HUDEP-2 (cell line): ENCODE measurements around the gene PSMG3.

Experiments used
- DNase-seq, 76 experiments: peaks; one replicate each; lab custom pipeline; 2025; ENCODE audit not compliant: unreplicated experiment in 76 of 76; lab: John Stamatoyannopoulos, UW

Gene PSMG3

DNA sequence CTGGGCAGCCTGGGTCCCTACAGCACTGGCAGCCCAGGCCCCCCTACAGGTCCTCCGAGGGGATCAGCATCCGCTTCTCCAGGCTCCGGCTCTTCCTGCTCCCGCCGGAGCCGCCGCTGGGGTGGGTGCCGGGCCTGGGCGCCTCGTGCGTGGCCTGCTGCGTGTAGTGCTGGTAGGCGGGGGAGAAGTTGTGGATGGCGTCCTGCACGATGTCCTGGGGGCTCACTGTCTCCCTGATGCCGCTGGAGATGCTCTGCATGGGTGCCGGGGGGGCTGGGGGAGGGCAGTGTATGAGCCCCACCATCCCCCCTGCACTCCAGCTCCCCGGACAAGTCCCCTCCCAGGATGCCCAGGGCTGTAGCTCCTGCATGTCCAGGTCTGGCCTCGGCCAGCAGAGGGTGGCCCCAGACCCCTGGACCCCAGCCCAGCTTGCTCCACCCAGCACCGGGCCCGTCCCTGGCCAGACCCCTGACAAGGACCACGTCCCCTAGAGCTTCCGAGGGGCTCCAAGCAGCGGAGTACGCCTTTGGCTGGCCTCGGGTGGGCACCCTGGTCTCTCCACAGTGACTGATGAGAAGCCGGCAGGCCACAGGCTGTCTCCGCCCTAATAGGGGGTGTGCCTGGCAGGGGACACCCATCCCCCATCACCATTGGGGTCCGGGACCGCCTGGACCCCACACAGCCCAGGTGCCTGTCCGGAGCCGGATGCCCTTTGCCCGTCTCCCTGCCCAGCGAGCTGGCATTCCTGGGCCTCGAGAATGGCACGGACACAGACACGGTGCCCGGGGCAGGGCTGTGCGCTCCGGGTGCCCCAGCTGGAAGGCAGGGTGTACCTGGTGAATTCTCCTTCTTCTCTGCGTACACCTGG lies 22.7 kb downstream of the PSMG3 start:
- DNase-seq, result no peak

DNA sequence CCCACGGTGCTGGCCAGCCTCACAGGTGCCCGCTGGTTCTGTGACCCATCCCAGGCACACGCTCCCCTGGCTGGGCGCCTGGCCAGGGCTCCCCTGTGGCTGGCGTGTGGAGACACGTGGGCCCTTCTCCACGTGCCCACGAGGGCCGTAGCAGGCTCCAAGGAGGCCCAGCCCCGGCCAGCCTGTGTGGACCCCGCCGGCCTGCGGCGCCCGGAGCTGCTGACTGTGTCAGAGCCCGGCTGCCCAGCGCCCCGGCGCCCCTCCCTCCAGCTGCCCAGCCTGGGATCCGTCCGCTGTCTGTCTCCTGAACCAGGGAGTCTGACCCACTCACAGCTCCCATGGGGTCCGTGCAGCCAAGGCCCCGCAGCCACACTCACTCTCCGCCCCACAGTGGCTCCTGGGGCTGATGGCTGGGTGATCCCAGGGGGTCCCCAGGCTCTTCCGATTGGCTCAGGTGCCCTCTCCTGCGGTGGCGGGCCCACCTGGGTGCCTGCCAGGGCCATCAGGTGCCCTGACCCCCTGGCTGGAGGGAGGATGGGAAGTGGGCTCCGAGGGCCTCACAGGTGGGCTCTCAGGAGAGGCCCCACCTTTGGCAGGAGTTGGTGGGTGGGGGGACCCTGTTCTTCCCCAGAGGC lies 23.4 kb downstream of the PSMG3 start:
- DNase-seq, result no peak

- no peak for DNase-seq
Observed at GRCh38 chr7:1545417-1546246, 24.2 kb downstream of the PSMG3 start.

- no peak for DNase-seq
Observed at GRCh38 chr7:1544896-1545416, 24.9 kb downstream of the PSMG3 start.

GRCh38 chr7:1544178-1544895 lies 25.5 kb downstream of the PSMG3 start:
- DNase-seq, result no peak

GRCh38 chr7:1543826-1544177 lies 26.0 kb downstream of the PSMG3 start:
- no peak for DNase-seq

GRCh38 chr7:1542841-1543747 lies 26.7 kb downstream of the PSMG3 start:
- no peak for DNase-seq

DNA sequence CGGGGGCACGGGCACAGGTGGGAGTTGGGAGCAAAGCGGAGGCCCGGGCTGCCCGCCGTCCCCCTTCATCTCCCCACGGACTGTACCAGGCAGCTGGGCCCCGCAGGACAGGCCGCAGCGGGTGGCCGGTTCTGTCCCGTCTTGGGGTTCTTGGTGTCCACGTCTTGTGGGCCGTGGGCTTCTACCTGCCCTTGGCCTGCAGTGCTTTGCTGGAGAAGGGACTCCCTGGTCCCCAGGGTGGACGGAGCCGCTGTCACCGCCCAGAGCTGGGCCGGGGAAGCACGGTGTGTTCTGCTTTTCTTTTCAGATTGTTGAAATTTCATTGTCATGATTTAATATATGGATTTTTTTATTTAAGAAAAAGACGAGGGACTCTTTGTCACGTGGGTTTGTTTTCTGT lies 27.5 kb downstream of the PSMG3 start:
- no peak for DNase-seq

- DNase-seq, result no peak
Observed at GRCh38 chr7:1541431-1542162, 28.2 kb downstream of the PSMG3 start.

DNA sequence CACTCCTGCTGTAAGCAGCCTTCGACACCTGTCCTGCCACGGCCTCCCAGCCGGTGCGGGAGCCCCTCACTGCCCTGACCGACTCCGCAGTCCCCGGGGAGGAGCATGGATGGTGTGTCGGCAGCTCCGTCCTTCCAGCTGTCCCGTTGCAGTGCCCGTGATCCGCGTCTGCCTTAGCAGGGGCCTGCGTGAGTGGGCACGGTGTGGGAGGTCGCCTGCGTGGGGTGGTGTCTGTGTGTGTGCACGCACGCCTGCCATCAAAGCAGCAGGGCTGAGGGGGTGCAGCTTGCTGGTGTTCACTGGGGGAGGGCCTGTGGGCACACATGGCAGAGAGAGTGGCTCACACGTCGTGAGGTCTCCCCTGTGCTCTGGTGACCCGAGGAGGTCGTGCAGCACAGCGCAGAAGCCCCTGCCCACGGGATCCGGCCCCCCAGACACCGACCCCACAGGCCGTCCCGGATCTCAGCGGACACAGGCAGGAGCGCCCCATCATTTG lies 29.0 kb downstream of the PSMG3 start:
- no peak for DNase-seq

- DNase-seq, result no peak
Observed at GRCh38 chr7:1539882-1540775, 29.7 kb downstream of the PSMG3 start.

DNA sequence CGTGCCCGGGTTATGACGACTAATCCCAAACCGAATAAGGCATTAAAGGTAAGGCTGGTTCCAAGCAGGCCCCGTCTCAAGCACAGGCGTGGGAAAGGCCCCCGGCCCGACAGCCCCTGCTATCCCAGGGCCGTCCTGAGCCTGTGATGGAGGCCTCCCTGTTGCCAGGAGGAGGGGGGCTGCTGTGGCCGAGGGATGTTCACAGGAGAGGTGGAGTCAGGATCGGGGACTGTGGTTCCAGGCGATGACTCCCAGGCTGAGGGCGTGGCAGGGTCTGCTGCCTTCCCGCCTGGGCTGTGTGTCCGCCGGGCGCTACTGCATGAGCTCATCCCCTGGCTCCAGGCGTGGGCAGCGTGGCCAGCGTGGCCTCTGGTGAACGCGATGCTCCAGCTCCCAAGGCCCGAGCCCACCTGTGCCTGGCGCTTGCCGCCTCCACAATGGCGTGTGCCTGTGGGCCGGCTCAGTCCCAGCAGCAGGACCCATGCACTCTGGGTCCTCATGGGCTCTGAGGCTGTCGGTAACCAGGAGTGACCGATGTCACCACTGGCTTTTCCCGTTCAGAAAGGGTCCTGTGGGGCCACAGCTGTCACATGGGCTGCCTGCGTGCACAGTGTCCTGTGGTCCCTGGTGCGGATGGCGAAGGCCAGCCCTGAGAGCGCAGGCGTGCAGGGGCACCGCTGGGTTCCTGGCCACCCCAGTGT lies 30.5 kb downstream of the PSMG3 start:
- DNase-seq, result no peak

GRCh38 chr7:1538544-1539180 lies 31.2 kb downstream of the PSMG3 start:
- no peak for DNase-seq

- peak in 74 of 76 experiments; percentile 24 to 98 (median 82) for DNase-seq
Observed at GRCh38 chr7:1537535-1538412, 32.1 kb downstream of the PSMG3 start.

DNA sequence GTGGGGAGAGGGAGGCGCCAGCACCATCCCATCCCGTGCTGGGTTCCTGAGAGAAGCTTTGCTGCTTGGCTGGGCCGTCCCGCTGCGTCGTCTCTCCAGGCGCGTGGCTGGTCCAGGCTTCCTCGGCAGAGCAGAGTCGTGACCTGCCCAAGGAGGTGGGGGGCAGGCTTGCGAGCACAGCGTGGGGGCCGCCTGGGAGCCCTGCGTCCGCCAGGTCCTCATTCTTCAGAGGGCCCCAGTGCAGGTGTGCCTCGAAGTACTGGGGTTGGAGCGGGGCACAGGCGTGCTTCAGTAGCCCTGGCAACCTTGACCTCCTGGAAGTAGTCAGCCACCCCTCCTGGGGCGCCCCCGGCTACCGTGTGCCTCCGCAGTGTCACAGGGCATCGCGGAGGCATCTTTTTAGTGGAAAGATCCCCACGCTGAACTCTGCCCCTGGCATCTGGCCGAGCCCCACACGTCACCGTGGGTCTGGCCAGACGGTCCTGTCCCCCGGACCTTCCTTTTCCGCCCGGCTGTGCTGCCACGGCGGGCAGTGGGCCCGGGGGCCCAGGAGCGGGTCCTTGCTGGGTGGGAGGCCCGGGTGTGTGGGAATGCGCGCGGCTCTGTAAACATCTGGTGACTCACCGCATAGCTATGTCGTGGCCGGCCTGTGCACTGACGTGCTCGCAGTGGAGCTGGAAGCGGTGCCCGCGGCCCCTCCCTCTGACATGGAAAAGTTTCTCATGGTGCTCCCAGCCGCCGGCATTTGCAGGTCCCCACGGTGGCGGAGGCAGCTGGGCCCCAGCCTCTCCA lies 32.9 kb downstream of the PSMG3 start:
- DNase-seq, result no peak
